AG09319 (cell line): ENCODE measurements around the gene HNF4A.

Experiments used
- DNase-seq: peaks from one replicate; pipeline ENCODE4 v3.0.0-alpha.2; 2010; ENCODE audit warnings: low read depth; ENCODE audit errors: extremely low read depth
- CTCF ChIP-seq: IDR thresholded peaks from 2 replicates; pipeline ENCODE4 v1.5.1; 2011; ENCODE audit warnings: low read depth, mild to moderate bottlenecking, inconsistent platforms, low read length, moderate library complexity

The HNF4A gene

GRCh38 chr20:44447827-44448419, 92.4 kb downstream of the HNF4A start:
- no peak for DNase-seq
- no peak for TF ChIP-seq CTCF

- peak; percentile 7 for TF ChIP-seq CTCF
- DNase-seq = no peak
These were observed 93.5 kb downstream of the HNF4A start for GRCh38 chr20:44448753-44449546.

GRCh38 chr20:44449864-44450263, 94.4 kb downstream of the HNF4A start:
- no peak for TF ChIP-seq CTCF
- no peak for DNase-seq

GRCh38 chr20:44450281-44450889, 94.9 kb downstream of the HNF4A start:
- no peak for DNase-seq
- no peak for TF ChIP-seq CTCF

- TF ChIP-seq CTCF = no peak
- DNase-seq = no peak
These were observed 95.5 kb downstream of the HNF4A start for GRCh38 chr20:44450903-44451450.

- no peak for DNase-seq
These were observed 98.9 kb downstream of the HNF4A start for GRCh38 chr20:44454306-44454963.

More at GRCh38 chr20:44454306-44454963, 98.9 kb downstream of the HNF4A start:
- no peak for TF ChIP-seq CTCF
